HG03139 (cell line): ENCODE measurements around the gene PRRC1.
"Not testable (repeated sequence)": the region's sequence is repeated elsewhere in the genome, so short reads cannot be mapped to it uniquely, and the experiment has no call there.

Experiments used
- ATAC-seq: cut with Tn5 transposase; IDR thresholded peaks from one replicate; pipeline ENCODE4 v1.9.1; 2021; ENCODE audit not compliant: unreplicated experiment

The PRRC1 gene

DNA sequence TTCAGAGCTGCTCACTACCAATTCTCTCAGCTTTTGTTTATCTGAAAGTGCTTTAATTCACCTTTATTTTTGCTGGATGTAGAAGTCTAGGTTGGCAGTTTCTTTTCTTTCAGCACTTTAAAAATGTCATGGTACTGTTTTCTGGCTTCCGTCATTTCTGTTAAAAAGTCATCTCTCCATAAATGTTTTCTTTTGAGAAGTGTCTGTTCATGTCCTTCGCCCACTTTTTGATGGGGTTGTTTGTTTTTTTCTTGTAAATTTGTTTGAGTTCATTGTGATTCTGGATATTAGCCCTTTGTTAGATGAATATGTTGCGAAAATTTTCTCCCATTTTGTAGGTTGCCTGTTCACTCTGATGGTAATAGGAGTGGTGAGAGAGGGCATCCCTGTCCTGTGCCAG, 23.1 kb downstream of the PRRC1 start:
- ATAC-seq = not testable (repeated sequence)

DNA sequence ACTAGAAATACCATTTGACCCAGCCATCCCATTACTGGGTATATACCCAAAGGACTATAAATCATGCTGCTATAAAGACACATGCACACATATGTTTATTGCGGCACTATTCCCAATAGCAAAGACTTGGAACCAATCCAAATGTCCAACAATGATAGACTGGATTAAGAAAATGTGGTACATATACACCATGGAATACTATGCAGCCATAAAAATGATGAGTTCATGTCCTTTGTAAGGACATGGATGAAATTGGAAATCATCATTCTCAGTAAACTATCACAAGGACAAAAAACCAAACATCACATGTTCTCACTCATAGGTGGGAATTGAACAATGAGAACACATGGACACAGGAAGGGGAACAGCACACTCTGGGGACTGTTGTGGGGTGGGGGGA, 27.8 kb downstream of the PRRC1 start:
- not testable (repeated sequence) for ATAC-seq

DNA sequence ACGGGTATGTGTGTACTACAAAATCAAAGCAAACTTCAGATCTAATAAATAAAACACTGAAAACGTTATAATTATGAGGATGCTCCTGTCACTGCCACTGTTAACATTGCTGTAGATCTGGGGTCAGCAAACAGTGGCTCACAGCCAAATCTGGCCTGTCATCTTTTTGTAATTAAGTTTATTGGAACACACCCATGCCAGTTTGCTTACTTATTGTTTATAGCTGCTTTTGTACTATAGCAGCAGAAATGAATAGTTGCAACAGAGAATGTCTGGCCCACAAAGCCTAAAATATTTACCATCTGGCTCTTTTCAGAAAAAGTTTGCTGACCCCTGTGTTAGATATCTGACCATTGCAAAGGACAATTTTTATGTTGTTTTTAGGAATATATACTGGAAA, 32.1 kb downstream of the PRRC1 start:
- ATAC-seq = no peak

DNA sequence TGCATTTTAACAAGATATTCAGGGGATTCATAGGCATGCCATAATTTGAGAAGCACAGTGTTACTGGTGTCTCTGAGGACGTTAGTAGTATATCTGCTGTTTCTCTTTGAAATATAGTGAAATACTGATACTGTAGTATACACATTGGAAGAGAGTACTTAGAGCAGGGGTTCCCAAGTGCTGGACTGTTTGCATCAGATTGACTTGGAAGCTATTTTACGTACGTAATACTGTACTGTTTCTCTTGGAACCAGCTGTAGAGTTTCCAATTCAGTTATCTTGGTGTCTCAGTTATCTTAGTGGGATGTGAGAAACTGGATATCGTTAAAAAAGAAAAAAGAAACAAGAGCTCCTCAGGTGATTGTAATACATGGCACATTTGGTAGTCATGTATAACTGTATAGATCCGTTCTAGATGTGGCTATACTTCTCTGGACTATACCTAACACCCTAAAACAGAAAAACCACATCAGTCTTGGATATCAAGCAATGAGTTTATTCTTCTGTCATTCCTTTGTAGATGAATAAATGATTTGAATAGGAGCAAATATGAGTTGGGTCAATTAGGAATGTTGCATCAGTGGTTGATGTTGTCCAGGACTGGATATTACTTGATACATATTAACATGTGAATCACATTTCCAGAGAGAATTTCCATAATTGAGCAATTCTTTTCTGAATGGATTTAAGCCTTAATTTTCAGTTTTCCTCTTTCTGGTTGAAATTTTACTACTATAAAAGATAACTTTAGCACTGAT, 33.4 kb downstream of the PRRC1 start:
- ATAC-seq = no peak

DNA sequence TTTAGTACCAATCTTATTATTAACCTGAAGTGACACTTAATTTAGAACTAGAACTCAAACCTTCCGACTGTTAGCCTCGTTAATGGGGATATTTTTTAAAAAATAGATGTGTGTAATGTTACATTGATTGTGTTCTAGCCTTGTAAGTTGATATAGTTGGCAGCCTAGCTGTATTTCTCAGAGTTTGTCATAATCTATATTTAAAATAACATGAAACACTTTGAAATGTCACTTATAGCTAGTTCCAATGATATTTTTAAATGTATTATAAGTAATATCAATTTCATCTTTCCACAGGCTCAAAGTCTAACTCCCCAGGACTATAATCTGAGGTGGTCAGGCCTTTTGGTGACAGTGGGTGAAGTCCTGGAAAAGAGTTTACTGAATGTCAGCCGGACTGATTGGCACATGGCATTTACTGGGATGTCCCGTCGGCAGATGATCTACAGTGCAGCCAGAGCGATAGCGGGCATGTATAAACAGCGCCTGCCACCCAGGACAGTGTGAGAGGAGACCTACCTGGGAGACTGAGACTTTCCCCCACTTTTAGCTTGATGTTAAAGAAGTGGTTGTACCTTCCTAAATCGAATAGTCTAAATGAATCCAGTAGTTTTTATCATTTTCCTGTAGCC, 34.1 kb downstream of the PRRC1 start:
- no peak for ATAC-seq

DNA sequence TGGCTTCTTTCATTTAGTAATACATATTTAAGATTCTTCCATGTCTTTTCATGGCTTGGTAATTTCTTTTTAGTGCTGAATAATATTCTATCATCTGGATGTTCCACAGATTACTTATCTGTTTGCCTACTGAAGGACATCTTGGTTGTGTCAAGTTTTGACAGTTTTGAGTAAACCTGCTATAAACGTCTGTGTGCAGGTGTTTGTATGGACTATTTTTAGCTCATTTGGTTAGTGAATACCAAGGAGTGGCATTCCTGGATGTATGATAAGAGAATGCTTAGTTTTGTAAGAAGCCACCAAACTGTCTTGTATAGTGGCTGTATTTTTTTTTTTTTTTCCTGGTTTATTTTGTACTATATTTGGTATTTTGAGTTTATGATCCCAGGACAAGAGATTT, 38.4 kb downstream of the PRRC1 start:
- ATAC-seq = no peak

DNA sequence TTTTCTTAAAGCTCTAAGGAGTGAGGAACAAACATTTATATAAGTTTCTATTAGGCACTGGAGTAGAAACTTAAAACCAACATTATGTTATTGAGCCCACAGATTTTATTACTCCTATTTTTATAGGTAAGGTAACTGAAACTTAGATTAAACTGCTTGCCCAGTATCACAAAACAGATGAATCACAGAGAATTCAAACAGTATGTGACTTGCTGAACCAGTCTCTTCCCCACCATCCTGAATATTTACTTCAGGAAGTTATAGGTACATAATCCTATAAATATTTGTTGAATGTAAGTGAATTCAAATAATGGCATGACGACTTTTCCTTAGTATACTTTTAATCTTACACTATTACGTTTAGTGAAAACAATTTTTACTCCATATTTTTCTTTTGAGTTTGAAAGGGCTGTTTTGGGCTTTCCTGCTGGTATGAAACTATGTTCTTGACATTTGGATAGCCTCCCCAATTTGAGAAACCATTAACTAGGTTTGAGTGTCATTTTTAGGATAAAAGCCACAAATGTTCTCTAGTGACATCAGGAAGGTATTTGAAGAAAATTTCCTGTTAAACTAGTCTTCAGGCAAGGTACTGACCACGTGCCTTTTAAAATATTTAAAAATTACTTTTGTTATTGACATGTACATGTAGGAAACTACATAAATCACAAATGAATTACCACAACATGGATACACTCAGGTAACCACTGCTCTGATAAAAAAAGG, 39.3 kb downstream of the PRRC1 start:
- no peak for ATAC-seq

DNA sequence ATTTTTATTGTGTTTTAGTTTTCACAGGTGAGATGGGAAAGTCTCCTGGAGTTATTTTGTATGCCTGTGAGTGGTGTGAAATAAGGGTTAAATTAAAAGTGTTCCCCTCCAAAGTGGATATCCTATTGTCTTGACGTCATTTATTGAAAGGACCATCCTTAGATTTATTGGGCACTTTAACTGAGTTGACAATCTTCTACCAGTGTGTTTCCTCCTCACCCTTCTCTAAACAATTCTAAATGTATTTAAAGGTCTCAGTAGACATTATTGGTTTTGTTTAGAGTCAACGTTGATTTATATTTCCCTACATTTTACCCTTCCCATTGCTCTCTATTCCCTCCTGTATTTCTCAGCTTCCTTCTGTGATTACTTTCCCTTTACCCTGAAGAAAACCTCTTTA, 40.8 kb downstream of the PRRC1 start:
- no peak for ATAC-seq

DNA sequence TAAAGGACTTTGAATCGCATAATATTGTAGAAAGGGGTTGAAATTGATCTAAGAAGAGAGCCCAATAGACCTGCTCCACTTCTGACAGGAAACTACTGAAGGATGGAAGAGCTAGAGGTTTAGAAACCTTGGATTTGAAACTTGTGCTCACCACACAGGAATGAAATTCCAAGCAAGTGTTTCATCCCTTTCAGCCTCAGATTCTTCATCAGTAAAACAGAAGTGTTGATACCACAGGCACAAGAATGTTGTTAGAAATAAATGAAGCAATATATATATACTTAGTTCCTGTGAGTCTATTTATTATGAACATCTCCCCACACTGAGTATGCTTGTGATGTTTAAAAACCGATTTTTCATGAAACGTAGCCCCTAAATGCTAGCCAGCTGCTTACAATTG, 43.8 kb downstream of the PRRC1 start:
- ATAC-seq = no peak

DNA sequence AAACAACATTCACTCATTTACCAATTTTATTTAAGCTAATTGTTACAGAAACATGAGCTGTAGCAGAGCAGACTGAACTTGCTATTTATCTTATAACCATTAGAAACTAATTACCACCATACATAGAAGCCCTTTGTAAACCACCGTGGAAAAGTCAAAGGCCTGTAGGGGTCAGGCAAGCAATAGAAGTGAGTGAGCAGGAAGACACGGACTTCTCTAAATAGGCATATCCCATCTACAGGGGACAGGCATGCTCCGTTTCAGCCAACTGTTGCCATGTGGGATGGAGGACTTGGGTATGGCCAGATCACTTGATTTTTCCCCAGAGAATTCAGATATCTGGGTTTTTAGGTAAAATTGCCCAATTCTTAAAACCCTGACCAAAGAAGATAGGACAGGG, 44.8 kb downstream of the PRRC1 start:
- ATAC-seq = no peak

DNA sequence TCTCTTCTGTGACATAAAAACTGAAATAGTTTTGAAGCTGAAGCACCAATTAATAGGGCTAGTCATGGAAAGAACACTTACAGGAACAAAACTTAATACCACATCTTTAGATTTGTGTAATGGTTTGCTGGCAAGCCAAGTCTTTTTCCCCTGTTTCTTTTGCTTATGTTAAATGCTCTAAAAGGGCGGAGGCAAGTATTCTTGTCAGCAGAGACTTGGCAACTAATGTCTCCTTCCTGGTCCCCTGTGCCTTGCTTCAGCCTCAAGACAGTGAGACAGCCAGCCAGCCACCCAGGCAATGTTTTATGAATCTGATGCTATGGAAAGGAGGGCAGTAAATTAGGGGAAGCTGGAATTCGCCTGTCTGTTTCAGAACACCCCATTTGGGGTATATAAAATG, 45.7 kb downstream of the PRRC1 start:
- no peak for ATAC-seq

DNA sequence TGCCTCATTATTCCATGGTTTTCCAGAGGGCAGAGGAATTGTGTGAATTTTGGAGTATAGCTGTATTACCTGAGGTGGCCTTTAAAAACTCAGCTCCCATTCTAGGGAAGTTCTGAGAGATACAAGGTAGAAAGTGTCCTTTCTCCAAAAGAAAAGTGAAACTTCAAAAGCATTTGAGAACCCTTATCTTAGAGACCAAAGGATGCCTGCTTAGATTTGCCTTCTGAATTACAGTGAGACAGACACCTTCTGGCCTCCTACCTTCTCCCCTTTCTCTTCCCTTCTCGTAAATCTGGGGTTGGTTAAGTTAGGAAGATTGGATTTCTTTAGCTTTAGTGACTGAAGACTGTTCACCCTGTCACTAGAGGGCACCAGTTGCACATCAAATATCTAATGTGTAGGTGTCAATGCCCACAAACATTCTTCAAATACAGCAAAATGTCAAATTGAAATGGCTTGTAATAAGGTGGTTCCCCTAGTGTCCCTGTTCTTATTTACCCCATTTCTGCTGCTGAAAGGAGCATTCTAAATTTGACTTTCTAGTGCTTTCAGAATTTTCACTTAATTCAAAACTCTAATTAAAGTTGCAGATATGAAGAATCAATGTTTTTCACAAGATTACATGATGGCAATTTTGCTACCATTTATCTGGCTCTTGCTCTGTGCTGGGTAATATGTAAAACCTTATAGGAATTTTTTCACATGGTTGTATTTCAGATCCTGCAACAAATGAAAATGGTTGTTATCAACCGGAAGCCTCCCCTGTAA, 46.7 kb downstream of the PRRC1 start:
- ATAC-seq = no peak

DNA sequence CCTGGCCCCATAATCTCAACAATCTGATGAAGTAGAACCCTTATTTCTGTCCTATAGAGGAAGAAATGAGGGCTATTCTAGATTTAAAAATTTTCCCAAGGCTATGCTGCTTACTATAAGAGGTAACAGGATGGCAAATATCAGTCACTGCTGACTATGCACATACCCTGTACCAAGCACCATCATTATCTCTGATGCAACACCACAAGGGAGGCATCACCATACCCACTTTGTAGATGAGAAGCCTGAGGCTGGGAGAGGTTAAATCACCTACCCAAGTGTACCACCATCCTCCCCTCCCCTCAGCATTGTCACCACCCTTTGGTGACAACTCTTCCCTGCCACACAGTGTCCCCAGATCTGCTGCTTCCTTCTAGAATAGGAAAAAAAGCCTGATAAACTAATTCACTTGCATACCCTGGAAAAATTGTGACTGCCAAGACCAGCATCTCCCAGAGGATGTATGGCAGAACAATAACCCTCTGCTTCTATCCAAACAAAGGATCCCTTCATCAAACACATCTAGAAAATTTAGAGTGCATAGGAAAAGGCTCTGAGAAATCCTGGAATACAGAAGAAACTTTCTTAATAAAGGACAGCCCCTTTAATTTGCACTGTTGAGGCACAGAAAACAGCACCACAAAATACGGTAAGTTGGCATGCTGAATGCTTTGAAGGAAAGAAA, 48.3 kb downstream of the PRRC1 start:
- no peak for ATAC-seq

DNA sequence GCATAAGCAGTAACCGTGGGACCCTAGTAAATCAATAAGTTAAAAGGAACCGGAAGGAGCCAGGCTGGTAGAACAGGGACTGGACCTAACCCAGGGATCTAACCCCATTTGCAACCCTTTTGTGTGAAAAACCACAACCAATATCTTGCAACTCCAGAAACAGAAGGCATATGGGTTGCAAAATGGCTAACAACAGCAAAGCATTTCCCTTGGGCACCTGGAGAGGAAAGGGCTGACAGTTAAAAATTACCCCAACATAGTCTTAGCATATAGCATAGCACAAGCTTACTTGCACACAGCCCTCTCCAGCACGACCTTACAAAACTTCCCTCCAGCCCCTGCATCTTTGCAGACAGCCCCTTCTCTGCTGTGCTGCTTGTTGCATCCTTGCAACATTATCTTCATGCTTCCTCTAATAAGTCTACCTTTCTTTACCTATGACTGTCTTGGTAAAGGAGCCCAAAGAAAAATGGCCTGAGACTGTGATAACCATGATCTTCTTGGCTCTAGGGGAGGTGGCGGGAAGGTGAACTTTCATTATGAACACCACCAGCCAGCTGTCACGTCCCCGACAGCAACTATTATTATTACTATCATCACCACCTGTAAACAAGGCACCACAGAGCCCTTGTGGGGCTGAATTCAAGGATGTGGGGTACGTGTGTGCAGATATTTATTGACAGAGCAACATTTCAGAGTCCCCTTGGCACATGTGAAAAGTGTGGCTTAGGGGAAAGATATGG, 49.8 kb downstream of the PRRC1 start:
- peak; percentile 69 for ATAC-seq

DNA sequence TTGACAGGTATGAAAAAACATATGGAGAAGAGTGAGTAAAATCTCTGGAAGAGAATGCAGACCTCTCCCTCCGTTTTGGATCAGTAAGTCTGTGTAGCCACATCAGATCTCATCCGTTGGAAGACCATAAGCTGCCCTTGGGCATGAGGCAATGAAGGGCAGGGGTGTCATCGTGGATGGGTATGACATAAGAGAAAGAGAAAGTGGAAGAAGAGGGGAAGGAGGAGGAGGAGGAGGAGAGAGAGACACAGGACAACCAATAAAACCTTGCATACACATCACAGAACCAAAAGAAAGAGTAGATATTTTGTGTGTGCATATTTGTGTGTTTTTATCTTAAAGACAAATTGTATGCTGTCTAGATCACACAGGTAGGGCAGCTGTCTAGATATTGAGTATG, 50.7 kb downstream of the PRRC1 start:
- no peak for ATAC-seq

DNA sequence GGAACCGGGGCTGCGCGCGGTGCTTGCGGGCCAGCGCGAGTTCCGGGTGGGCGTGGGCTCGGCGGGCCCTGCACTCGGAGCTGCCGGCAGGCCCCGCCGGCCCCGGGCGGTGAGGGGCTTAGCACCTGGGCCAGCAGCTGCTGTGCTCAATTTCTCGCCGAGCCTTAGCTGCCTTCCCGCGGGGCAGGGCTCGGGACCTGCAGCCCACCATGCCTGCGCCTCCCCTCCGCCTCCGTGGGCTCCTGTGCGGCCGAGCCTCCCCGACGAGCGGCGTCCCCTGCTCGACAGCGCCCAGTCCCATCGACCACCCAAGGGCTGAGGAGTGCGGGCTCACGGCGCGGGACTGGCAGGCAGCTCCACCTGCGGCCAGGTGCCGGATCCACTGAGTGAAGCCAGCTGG, 52.0 kb downstream of the PRRC1 start:
- ATAC-seq = not testable (repeated sequence)

DNA sequence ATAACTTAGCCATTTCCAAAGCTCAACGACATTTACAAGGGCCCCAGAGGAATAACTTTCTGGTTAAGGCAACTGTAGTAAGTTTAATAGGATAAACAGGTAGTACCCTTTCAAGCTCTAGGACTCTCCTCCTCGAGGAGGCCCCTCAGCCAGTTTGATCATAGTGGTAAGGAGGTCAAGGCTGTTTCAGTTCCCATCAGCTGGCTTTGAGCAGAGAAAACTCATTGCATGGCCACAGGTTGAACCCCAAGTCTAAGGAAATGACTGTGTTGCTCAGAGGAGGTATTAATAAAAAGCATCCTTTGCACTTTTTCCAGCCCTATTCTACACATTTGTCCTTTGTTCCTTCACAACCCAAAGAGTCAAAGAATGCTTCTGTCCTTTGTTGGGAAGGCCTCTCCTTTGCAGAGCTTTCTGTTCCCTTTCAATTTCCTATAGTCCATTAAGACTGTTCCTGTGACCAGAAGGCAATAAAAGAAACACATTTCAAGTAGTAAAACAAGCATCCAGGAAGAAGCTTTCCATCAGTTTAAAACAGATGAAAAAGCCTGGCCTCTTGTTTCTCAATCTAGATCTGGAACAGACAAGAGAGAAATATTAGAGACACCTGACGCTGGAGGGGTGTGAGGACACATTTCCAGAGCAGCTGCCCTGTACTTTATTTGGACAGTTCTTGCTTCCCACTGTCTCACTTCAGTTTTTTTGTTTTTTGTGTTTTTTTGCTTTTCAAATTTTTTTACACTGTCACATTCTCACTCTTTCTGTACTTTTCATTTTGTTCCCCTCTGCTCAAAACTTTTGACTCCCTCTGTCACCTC, 54.1 kb downstream of the PRRC1 start:
- ATAC-seq = peak; percentile 46

DNA sequence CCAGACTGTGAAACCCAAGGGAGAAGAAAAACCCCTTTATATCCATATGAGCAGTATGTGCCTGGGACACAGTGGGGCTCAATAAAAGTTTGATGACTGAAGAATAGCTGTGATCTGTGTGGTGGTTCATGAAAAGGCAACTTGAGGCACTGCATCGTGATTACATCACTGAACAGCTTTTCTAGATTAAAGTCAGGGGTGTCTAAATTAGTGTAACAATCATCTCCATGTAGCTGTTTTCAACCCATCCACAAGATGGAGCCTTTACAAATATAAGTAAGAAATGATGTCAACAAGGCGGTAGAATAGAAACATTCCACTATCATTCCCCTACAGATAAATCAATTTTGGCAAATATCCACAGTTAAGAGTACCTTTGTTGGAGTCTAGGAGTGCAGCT, 55.5 kb downstream of the PRRC1 start:
- ATAC-seq = no peak
